Epithelial cell of proximal tubule (primary cell): Measurements from ENCODE around the gene FANCC. TPM values are rescaled to one million over a fixed set of nuclear protein-coding genes. Genes with fewer than 3 reads are reported as not detected.
A peak's percentile ranks its signal among the peaks of the same experiment; 100 is the strongest.

Experiments used
- DNase-seq: peaks from one replicate; pipeline ENCODE4 v3.0.0-alpha.2; 2011; ENCODE audit warnings: low read depth
- H3K4me3 ChIP-seq: 2 replicates; pipeline ENCODE4 v1.5.1; 2011; ENCODE audit warnings: low read depth, mild to moderate bottlenecking, low read length
- total RNA-seq: library from RNA; depleted of rRNA; stranded (reverse); fragments of >200 nt; gene quantifications from 2 replicates; pipeline ENCODE4 v1.2.3, GENCODE V29; 2015
- TF ChIP-seq, protein P1 (sequence below): conservative IDR thresholded peaks from 2 replicates; pipeline ENCODE4 v1.5.1; 2012; ENCODE audit warnings: low read depth, mild to moderate bottlenecking, low read length

Gene FANCC
- total RNA-seq, 1 donor from 2014 or later: 9.4 TPM

DNA sequence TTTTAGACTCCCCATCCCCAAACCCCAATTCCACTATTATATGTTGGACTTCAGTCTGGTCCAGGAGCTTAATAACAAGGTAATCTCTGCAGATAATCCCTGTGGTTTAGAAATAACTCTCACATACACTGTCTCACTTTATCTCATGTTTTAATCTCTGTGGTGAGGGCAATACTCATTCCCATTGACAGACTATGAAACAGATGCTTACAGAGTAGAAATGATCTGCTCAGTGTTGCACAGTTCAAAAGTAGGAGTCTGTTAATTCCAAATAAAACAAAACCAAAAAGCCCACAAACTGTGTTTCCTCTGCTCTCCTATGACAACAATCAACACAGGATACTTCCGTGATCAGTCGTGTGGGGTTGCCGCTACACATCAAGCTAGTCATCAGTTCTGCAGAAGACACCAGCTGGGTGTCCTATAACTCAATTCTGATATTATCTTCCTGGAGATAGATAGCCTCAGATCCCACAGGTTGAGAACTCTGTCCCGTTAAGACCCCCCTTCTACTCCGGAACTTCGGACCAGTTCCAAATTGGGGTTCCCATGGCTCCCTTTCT, 26.3 kb upstream of the FANCC start:
- TF ChIP-seq, protein P1, sequence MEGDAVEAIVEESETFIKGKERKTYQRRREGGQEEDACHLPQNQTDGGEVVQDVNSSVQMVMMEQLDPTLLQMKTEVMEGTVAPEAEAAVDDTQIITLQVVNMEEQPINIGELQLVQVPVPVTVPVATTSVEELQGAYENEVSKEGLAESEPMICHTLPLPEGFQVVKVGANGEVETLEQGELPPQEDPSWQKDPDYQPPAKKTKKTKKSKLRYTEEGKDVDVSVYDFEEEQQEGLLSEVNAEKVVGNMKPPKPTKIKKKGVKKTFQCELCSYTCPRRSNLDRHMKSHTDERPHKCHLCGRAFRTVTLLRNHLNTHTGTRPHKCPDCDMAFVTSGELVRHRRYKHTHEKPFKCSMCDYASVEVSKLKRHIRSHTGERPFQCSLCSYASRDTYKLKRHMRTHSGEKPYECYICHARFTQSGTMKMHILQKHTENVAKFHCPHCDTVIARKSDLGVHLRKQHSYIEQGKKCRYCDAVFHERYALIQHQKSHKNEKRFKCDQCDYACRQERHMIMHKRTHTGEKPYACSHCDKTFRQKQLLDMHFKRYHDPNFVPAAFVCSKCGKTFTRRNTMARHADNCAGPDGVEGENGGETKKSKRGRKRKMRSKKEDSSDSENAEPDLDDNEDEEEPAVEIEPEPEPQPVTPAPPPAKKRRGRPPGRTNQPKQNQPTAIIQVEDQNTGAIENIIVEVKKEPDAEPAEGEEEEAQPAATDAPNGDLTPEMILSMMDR: no peak
- no peak overlapping the region for H3K4me3 ChIP-seq
- no peak for DNase-seq

DNA sequence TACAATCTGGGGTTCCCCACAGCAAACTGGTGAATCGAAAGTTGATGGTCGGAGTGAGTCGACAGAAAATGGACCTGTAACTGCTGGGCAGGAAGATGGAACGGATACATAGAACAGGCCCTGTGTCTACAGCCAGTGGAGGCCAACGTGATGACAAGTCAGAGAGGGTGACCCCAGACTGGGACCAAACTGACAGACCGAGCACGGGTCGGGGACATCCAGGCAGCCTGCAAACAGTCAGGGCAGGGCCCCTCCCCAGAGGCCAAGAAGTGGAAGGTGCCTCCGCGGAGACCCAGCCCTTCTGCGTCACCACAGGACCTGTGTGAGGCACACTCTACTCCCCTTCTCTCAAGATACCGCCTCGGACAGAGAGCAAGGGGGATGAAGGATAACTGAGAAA, 25.1 kb upstream of the FANCC start:
- TF ChIP-seq, protein P1: no peak
- DNase-seq: no peak
- no peak overlapping the region for H3K4me3 ChIP-seq

DNA sequence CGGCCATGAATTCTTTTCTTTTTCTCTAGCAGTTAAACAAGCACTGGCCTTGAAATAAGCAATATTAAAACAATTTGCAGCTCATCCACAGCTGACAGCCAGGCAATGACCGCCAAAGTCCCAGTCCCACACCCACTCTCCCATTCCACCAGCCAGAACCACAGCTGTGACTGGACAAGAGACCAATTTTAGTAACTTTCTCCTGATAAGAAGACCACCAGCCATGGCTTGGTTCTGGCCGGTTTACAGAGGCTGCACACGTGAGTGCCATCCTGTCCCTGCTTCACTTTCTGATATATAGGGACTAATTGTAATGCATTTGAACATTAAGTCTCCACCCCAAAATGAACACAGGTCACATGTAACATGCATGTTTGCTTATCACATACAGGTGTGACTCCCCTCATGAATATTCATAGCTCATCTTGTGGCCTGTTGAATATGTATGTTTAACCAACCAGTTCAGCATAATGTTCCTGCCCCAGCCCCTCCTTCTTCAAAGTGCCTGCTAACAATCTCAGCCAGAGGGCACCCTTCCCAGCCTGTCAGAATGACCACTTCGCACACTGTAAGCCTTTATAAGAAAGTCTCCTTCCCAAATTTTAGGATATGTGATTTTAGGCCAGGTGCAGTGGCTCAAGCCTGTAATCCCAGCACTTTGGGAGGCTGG, 23.9 kb upstream of the FANCC start:
- H3K4me3 ChIP-seq: no peak overlapping the region
- DNase-seq: no peak
- TF ChIP-seq, protein P1: peak; percentile 54

DNA sequence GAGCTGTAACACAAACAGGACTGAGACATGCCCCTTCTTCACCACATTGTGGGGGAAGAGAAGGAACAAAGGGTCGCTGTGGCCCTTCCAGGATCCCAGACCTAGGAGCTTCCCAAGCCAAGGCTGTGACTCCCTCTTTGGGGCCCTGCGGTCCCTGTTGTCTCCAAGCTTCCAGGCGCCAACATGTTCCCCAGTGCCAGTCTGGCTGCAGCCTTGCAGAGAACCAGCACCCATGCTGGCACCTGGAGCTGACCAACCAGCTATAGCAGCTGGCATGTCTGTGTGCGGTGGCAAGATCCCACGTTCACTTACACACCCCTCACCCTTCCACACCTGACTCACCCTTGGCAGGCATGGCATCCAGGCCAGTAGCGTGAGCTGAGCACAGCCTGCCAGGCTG, 20.7 kb upstream of the FANCC start:
- TF ChIP-seq, protein P1: no peak
- no peak overlapping the region for H3K4me3 ChIP-seq
- DNase-seq: no peak

DNA sequence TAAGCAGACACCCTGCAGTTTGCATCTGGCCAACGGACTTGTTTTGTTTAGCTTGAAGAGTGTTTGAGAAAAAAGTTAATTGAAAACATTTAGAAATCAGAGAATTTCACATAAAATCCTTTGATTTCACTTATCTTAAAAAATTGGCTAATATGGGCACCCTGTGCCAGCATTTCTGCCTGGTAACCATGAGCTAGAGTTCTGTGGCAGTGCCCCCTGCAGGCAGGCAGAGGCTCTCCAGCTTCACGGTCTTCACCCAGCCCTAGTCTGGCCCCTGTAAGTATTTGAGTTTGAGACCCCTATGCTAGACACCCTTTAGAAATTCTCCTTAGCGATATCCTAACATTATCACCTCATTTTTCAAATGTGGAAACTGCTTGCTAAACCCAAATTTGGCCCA, 18.8 kb upstream of the FANCC start:
- H3K4me3 ChIP-seq: no peak overlapping the region
- DNase-seq: no peak
- TF ChIP-seq, protein P1: peak; percentile 77

DNA sequence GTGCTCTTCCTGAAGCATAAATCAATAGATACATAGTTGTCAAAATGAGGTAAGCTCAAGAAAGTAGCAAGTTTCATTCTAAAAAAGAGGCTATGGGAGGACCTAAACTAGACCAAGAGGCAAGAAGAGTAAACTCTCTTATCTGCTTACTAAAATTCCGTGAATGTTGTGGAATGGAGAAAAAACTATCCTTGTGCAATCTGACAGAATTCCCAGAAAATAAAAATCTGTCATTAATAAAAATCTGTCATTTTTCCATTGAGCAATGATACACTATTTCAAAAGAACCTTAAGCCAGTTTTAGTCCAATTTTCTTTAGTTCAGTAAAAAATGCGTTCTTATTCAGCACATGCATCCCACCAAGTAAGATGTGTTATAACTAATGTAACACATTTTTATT, 15.9 kb upstream of the FANCC start:
- TF ChIP-seq, protein P1: no peak
- no peak for DNase-seq

DNA sequence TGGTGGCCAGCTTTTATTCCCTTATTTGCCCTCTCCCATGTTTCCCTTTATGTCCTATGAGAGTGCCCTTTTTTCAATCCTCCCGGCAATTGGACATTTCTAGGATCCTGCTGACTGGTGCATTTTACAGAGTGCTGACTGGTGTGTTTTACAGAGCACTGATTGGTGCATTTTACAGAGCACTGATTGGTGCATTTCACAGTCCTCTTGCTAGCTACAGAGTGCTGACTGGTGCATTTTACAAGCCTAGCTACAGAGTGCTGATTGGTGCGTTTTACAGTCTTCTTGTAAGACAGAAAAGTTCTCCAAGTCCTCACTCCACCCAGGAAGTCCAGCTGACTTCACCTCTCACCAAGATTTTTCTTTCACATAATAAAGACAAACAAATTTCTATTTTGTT, 15.4 kb upstream of the FANCC start:
- DNase-seq: no peak
- TF ChIP-seq, protein P1: no peak
- H3K4me3 ChIP-seq: no peak overlapping the region

More for the DNA sequence above, 15.9 kb upstream of the FANCC start:
- no peak overlapping the region for H3K4me3 ChIP-seq
